GDM1 (cell line): ENCODE measurements around the gene TNFAIP2.

Experiments
- DNase-seq: peaks from one replicate; lab custom pipeline; 2025; lab: John Stamatoyannopoulos, UW

Gene TNFAIP2

GRCh38 chr14:103094406-103095209, 28.7 kb upstream of the TNFAIP2 start, which contains the start of gene EXOC3L4:
EXOC3L4 (plus strand) TSS chr14:103094725; CDS start chr14:103100220, 5,495 bp downstream.
- DNase-seq = no peak

GRCh38 chr14:103095210-103095778, 28.0 kb upstream of the TNFAIP2 start:
- no peak for DNase-seq

GRCh38 chr14:103096387-103096786, 26.9 kb upstream of the TNFAIP2 start:
- no peak for DNase-seq

DNA sequence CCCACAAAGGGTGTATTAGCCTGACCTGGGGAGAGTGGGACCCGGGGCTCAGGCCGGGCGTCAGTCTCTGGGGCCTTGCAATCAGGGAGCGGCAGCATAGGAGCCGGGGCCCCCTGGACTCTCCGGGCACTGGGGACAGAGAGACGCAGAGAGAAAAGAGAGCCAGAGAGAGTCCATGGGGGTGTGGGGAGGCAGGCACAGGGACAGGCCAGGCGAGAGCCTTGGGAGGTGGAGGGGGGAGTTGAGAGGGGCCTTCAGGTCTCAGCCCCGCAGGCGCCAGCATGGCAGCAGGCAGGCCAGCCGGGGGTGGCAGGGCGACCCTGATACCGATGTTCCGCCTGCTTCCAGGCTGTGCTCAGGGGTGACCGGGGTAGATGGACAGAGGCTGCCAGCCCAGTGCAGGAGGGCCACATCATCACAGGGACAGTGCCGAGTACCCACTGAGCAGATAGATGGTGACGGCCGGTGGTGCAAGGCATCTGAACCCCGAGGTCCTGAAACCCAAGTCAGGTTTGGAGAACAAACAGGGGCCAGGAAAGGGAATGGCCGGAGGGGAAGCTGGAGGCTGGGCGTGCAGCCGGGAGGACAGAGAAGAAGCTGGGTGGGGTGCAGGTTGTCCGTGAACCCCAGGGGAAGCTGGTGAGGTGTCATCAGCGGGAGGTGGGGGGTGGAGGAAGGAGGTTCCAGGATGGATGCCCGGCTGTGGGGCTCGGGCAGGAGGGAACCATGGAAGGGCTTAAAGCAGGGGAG, 25.8 kb upstream of the TNFAIP2 start:
- no peak for DNase-seq

- no peak for DNase-seq
Measured at GRCh38 chr14:103097994-103098957, 25.0 kb upstream of the TNFAIP2 start.

DNA sequence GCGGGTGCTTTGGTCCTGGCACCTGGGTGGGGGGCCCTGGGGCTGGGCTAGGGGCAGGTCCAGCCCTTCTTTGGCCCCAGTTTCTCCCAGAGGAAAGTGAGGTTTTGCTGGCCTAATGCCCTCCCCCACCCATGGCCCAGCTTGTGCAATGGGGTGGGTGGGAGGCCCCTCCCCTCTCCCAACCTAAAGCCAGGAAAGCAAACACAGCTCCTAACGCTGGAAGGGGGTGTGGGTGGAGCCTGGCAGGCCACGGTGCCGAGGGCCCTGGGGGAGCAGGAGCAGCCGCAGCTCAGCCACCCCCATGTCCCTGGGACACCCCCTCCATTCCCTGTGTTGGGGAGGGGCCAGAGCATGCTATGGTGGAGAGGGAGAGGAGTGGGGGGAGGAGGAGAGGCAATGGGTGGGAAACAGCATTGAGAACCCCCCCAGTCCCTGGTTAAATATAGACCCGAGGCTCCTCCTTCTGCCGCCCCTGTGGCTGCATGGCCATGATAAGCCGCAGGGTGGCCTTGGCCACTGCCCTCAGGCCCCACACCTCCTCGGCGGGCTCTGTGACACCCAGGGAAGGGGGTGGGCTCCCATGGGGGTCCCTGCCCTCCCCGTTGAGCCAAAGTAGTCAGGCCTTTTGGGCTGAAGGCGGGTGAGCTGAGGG, 24.1 kb upstream of the TNFAIP2 start:
- DNase-seq = no peak

GRCh38 chr14:103099733-103100280, 23.5 kb upstream of the TNFAIP2 start:
- no peak for DNase-seq

- no peak for DNase-seq
Measured at GRCh38 chr14:103100281-103101121, 22.8 kb upstream of the TNFAIP2 start.

GRCh38 chr14:103101257-103101962, 21.9 kb upstream of the TNFAIP2 start:
- no peak for DNase-seq

GRCh38 chr14:103101963-103102688, 21.1 kb upstream of the TNFAIP2 start:
- no peak for DNase-seq

GRCh38 chr14:103102689-103103260, 20.5 kb upstream of the TNFAIP2 start:
- DNase-seq = no peak

- DNase-seq = no peak
Measured at GRCh38 chr14:103103461-103104388, 19.5 kb upstream of the TNFAIP2 start.

DNA sequence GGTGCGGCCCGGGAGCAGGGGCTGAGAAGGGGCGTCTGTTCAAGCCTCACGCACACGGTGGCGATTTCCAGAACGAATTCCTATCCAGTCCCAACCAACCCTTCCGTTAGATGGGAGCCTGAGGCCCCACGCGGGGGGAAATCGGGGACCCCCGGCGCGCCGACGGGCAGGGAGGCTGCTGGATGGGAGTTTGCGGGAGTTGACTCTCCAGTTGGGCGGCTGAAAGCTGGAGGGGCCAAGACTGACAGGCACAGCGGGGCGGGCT, 18.9 kb upstream of the TNFAIP2 start:
- DNase-seq = no peak

GRCh38 chr14:103104654-103105452, 18.4 kb upstream of the TNFAIP2 start:
- DNase-seq = peak; percentile 51

- no peak for DNase-seq
Measured at GRCh38 chr14:103105580-103106150, 17.6 kb upstream of the TNFAIP2 start.

GRCh38 chr14:103107455-103107854, 15.8 kb upstream of the TNFAIP2 start:
- DNase-seq = no peak
